HT-29 (cell line): Measurements from ENCODE around the gene PRRX2. TPM values are rescaled to one million over a fixed set of nuclear protein-coding genes. Genes with fewer than 3 reads are reported as not detected.

Experiments
- DNase-seq: peaks from one replicate; pipeline ENCODE4 v3.0.0-alpha.2; 2015; ENCODE audit warnings: low spot score
- total RNA-seq: library from RNA; depleted of rRNA; stranded (reverse); fragments of >200 nt; shearing (Covaris generic); gene quantifications from 2 replicates; pipeline ENCODE4 v1.2.3, GENCODE V29; 2014

PRRX2 gene
- total RNA-seq, 1 experiment from 2014 or later = not detected

DNA sequence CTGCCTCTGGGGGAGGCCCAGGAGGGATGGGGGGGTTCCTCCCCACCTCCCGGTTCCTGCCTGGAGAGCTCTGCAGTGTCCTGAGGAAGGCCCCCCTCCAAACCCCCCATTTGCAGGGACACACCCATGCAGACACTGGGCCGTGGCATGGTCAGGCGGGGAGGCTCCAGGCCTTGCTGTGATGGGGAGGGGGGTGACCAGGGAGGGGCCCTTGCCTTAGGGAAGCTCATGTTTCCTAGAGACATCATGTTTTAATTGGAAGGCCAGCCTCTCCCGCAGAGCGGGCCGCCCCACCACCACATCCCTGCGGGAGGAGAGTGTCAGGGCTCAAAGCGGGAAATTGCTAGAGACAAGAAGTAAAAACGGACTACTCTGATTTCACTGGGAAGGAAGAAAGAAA, 12.0 kb downstream of the PRRX2 start:
- DNase-seq = no peak

DNA sequence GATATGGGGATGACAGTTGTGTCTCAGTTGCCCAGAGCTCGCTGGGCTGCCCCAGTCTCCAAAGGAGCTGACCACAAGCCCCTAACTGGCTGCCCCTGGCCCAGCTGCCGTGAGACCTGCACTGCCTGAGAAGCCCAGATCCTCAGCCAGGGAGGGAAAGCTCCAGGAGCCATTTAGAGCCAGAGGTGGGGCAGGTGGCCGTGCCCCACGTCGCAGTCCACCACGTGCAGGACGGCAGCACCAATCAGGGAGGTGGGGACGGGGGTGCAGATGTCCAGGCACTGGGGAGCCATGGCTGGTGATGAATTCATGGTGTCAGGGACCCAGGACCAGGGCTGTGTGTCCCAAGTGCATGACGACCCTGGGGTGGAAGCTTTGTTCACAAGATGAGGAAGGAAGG, 13.4 kb downstream of the PRRX2 start:
- DNase-seq = no peak

DNA sequence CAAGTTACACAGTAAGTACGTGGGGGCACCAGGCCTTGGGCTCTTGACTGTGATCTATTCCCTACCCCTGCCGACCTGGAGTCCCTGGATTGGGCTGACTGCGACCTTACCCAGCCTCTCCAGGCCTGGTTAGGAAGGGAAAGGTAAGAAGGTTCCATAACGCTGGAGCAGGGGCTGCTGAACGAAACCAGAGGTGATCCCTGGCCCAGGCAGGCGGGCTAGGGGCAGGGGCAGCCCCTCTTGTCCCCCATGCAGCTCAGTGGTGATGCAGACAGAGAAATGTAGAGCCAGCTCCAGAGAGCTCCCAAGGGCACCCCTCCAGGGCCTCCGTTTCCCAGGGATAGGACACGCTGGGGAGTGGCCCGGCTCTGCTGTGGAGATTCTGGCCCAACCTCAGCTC, 14.1 kb downstream of the PRRX2 start:
- no peak for DNase-seq

DNA sequence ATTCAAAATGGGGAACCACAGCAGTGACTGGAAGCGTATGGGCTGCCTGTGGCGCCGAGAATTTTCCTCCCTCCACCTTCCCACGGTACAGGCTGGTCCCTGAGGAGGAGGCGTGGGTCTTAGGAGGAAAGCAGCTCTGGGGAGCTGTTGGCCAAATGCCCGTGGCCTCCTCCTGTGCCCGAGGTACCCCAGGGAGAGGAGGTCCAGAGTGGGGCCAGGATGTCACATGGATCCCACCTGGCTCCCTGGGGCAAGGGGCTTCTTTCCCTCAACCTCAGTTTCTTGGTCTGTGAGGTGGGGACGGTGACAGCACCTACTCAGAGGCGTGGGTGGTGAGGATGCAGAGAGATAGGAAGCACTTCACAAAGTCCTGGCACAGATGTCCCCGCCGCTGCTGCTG, 16.5 kb downstream of the PRRX2 start:
- DNase-seq = no peak

DNA sequence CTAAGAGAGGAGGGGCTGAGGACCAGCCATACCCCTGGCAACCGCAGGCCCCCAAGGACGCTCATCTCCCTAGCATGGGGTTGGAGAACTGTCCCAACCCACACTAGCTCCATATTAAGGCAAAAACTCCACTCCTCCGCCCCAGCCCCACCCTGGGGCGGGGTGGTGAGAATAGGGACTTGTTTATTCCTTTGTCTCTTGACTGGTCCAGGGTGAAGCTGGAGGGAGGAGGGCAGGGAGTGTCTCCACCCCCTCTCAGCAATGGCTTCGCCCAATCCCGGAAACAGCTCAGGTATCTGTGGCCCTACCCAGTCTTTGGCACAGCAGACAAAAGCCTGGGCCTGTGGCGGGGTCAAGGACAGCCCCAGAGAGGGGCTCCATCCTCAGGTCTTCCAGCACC, 16.9 kb downstream of the PRRX2 start:
- peak; percentile 78 for DNase-seq

DNA sequence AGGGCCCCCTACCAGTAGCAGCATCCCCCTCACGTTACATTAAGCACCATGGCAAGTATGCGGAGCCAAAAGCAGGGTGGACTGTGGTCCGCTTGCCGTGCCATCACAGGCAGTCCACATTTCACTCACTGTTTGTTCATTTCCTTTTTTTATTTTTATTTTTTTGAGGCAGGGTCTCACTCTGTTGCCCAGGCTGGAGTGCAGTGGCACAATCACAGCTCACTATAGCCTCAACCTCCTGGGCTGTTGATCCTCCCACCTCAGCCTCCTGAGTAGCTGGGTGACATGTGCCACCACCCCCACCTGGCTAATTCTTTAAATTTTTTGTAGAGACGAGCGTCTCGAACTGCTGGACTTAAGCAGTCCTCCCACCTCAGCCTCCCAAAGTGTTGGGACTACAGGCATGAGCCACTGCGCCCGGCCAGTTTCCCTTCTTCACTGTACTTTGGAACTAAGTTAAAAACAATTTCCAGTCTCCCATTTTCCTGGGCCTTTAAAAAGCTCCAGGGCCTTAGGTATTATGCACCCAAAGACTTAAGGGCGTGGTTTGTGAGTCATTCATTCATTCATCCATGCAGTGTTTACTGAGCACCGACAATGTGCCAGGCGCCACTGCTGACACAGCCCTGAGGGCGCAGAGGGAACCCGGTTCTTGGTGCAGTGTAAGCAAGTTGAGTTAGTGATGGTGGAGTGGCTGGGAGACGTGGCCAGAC, 19.9 kb downstream of the PRRX2 start:
- DNase-seq = peak; percentile 12

DNA sequence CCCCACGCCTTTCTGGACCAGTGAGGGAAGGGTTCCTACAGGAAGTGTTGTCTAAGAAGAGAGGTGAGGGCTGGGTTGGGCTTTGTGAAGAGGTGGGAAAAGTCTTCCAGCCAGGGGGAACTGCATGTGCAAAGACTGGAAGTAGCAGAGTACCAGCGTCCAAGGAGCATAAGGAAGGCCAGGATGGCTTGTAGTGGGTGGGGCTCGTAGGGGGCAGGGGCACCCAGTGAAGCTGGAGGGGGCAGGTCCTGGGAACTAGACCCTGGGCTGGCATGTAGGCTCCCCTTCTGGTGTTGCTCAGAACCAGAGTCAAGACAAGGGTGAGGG, 20.4 kb downstream of the PRRX2 start:
- DNase-seq = no peak

DNA sequence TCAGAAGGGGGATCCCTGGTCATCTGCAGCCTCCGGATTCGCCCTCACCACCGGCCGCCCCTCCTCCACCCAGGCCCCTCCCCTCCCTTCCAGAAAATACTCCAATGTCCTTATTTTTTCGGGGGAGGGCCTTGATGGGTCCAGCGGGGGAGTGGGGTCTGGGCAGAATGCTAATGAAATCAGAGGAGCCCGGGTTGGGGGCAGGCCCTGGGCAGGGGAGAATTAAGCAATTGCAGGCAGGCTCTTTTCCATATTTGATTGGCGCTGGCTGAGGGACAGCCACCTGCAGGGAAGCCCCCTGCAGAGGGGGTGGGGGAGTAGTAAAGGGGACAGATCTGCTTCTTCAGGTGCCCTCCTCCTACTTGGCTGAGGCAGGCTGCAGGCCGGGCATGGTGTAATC, 21.3 kb downstream of the PRRX2 start:
- DNase-seq = no peak

DNA sequence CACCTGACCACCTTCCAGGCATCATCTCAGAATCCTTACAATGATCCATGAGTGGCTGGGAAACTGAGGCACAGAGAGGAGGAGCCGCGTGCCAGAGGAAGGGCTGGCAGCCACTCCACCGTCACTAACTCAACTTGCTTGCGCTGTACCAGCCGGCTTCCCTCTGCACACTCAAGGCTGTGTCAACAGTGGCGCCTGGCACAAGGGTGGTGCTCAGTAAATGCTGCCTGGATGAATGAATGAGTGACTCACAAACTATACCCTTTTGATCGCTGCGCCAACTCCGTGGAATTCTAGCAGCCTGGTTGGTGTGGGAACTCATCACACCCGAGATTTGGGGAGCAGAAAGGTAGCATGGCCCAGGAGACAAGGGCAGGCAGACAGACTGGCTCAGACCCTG, 21.9 kb downstream of the PRRX2 start:
- peak; percentile 55 for DNase-seq

DNA sequence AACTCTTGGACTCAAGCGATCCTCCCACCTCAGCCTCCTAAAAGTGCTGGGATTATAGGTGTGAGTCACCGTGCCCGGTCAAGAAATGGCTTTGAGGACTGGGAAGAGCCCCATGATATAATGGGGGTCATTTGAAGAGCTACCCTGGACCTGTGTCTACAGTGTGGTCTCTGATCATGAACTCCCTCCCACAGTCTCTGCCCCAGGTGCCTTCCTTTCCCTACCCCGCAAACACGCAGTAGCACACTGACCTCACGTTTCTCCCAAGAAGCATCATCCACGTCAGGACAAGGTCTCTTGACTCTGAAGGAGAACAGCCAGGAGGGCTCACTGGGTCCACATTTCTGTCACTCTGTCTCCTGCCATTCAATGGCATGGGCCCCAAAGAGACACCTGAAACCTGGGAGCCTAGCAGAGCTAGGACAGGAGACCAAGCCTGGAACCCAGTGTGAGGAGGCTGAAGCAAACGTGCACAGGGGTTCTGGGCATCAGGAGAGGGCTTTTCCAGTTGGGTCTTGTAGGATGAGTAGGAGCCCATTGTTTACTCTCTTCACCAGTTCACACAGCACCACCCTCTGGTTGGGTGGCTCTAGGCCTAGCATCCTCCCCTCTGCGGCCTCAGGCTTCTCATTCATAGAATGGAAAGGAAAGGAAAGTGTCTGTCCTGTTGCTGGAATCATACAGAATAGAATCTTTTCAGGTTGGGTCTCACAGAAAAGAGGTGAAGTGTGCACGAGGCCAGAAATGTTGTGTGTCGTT, 23.0 kb downstream of the PRRX2 start:
- DNase-seq = peak; percentile 49

DNA sequence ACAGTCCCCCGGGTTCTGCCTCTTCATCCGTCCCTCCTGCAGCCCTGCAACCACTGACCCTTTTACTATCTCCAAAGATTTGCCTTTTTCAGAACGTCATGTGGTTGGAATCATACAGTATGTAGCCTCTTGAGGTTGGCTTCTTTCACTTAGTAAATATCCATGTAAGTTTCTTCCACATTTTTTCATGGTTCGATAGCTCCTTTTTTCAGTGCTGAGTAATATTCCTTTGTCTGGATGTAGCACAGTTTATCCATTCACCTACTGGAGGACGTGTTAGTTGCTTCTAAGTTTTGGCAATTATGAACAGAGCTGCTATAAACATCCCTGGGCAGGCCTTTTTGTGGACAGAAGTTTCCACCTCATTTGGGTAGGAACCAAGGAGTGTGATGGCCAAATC, 27.1 kb downstream of the PRRX2 start:
- no peak for DNase-seq

DNA sequence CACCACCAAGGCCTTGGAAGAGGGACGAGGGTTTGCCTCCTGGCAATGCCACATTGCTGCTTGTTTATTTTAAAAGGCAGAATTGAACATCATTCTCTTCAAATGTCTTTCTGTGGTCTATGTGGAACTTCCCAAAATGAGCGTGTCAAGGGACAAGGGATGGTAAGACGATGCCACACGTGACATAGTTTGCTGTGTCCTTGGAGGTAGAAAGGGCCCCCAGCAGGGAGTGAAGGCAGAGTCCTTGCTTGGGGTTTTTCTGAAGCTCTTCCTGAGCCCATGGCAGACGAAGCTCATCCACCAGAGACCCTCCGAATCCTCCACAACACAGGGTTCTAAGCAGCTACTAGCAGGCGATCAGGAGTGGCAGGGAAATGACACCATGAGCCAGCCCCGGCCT, 28.3 kb downstream of the PRRX2 start:
- no peak for DNase-seq

DNA sequence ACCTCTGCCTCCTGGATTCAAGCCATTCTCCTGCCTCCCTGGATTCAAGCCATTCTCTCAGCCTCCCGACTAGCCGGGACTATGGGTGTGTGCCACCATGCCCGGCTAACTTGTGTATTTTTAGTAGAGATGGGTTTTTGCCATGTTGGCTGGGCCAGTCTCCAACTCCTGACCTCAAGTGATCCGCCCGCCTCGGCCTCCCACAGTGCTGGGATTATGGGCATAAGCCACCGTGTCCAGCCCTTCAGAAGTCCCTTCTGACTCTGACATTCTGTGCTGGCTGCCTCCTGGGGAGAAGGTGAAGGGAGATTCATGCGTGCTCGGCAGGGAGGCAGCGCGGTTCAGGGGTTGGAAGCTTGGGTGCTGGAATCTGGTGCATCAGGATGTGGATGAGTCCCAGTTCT, 28.8 kb downstream of the PRRX2 start:
- no peak for DNase-seq

DNA sequence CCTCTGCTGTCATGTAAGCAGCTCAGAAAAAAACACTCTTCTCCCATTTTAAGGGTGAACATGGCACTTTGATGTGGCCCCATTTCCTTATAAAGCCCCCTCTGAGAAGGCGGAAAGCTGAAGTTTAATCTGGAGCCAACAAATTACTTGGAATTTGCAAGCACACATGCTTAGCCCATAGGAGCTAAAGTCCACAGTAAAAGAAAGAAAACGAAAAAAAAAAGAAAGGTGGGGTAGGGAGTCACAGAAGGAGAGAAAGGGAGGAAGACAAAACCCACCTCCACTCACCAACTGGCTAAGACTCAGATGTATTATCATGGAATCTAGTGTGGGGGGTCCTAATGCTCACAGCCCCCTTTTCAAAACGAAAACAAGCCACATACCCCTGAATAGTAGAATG, 30.4 kb downstream of the PRRX2 start:
- DNase-seq = no peak

DNA sequence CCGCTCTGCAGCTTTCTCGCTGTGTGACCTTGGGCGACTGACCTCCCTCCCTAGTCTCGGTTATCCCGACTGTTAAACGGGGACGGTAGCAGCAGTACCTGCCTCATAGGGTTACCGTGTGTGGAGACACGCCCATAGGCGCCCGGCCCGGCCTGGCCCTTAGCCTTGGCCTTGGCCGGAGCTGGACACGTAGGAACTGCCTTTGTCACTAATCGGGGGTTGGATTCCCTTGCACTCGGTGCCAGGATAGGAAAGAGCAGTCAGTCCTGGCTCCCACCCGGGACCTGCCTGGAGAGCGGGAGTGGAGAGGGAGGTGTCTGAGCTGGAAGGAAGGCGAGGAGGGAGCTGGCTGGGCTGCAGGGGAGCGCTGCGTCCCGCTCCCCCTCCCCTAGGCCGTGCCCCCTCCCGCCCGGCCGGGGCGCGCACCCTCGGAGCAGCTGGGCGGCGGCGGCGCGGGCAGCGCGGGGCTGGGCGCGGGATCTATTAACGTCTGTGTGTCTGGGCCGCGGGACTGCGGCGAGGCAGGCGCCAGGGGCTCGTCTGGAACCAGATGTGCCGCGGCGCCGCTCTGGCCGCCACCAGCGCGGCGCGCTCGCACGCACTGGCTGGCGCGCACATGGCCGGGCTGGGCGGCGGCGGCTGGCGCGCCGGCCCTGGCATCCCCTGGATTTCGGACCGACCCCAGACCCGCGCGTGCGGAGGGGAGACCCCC, 31.7 kb downstream of the PRRX2 start:
- no peak for DNase-seq

DNA sequence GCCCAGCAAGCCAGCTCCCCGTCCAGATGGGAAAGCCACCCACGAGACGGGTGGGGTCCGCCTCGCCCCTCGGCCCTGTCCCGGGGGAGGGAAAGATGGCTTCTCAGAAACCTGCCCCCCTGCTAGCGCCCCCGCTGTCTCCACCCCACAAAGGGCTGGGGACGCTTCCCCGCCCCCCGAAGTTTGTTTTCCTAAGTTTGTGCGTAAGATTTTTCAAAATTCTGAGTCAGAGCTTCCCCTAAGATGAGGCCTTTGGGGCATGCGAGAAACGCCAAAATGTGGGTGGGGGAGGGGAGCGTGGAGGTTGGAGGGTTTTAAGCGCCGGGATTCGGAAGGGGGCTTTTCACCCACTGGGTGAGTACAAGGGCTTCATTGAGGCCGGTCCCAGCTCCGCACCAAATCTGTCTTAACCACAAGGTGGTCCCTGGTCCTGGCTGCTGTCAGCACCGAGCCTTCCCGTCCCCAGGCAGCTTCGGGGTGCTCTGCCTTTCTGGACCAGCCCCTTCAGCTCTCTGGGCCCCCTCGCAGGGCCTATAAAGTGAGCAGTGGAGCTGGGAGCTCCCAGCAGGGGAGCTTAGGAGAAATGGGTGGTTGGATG, 32.3 kb downstream of the PRRX2 start:
- DNase-seq = no peak

DNA sequence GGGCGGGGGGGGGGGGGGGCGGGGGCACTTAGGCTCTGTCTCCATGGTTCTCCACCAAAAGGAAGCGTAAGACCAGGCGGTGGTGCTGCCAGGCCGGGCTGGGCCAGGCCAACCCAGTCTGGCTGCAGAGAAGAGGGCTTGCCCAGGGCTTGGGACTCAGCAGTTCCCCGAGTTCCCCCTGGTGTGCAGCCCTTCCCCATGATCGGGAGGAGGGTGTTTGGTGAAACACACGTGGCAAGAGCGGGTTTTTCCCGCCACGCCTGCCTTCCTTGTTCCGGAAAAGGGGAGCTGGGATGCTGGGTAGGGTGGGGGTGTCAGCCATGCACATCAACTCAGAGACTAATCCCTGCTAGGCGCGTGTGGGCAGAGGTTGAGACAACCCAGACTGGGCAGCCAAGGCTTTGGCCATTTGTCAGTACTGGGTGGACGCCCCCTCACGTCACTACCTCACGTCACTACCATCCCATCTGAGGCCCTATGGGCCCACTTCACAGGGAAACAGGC, 32.9 kb downstream of the PRRX2 start:
- DNase-seq = no peak

DNA sequence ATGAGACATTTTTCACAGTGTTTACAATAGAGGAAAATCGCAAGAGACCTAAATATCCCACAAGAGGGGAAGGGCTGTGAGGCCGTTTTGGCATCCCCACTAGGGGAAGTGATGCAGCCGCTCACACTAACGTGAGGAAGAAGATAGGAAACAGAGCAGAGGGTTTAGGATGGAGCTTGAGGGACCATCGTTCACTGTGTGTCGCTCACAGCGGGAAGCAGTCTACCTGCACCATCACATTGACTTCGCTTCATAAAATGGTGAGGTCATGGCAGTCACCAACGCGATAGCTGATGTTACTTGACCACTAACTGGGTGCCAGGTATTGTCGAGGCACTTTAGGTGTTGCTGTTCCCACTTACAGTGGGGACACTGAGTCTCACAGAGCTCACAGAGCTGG, 35.6 kb downstream of the PRRX2 start:
- no peak for DNase-seq

DNA sequence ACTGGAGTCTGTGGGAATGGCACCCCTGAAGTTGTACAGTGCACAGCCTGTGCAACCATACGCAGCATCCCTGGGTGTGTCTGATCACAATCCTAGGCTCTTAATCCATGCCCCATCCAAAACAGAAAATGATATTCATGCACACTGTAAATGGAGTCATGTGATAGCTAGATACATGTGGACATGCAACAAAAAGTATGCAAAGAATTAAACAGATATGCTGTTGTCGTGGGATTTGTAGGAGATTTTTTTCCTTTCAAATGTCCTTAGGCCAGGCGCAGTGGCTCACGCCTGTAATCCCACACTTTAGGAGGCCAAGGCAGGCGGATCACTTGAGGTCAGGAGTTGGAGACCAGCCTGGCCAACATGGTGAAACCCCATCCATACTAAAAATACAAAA, 36.1 kb downstream of the PRRX2 start:
- DNase-seq = no peak

DNA sequence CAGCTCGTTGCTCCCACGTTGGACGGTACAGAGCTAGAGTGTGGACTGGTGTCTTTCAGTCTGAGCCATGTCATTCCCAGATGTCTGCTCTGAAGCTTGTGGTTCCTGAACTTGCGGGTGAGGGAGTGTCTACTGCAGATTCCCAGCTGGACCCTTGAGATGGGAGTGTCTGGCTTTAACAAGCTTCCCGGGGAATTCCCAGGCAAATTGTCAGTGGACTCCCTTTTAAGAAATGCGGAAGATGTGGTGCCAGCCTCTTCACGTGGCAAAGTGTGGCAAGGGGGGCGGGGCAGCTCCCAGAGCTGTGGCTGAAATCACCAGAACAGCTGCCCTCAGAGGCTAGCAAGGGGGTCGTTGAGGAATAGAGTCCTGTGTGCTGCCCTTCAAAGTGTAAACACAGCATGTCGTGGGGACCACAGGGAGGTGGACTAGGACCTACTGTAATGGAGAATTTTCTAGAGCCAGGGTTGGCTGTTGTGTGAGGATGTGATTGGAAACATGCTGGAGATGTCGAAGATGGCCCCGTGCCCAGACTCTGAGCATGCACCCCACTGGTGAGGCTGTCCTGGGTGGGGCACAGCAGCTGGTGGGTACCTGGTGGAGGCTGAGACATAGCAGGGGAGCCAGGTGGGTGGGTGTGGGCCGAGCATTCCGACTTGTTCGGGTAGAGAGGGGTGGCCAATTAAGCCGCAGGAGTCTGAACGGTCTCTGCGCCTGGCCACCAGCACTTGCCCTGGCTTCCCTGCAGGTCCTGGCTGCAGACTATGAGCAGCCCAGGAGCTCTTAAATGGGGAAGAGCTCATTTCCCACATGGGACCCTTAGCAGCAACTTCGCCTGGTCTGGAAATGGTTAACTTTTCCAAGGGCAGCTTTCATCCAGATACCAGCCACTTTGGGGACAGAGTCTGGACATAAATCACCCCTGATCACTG, 37.4 kb downstream of the PRRX2 start:
- peak; percentile 49 for DNase-seq

DNA sequence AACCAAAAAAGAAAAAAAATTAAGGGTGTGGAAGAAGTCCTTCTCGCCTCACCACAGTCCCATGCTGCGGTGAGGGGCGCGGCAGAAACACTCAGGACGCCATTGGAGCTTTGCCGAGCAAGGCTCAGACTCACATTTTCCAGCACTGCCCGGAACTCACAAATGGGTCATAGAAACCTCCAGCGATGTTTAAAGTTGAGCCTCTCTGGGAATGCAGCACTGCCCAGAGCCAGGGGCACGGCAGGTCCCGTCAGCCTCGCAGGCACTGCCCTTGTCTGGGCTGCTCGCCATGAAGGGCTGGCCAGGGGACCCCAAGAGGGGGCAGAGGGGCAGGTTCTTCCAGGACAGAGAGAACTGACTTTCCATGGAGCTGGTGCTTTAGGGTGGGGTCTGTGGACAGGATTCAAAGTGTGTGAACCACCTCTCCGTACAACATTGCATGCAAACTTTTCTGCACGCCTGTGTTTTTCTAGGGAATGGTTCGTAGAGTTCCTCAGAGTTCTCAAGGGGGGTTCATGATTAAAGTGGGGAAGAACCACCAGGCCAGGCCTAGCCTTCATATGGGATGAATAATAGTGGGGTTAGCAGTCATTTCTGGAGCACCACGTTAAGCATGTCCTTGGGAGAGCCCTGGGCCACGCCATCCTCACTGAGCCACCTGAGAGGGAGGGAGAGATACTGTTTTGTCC, 38.4 kb downstream of the PRRX2 start:
- DNase-seq = no peak
